HCT116 (cell line): ENCODE measurements around the gene TTYH3.

Experiments used
- CEBPB ChIP-seq: IDR thresholded peaks from 2 replicates; pipeline ENCODE4 v1.6.1; 2012; ENCODE audit warnings: low read depth
- ELF1 ChIP-seq: IDR thresholded peaks from 2 replicates; pipeline ENCODE4 v1.6.1; 2012; ENCODE audit warnings: low read depth, borderline replicate concordance
- EZH2 ChIP-seq: fragments of 200-600 bp; sonication (generic); IDR thresholded peaks from 2 replicates; pipeline ENCODE4 v1.6.1; 2017; ENCODE audit warnings: antibody characterized with exemption, mixed run types
- FOSL1 ChIP-seq: IDR thresholded peaks from 2 replicates; pipeline ENCODE4 v1.6.1; 2012; ENCODE audit warnings: low read depth
- POLR2A ChIP-seq: IDR thresholded peaks from 2 replicates; pipeline ENCODE4 v1.7.0; 2011; ENCODE audit warnings: borderline replicate concordance; ENCODE audit not compliant: insufficient read depth, insufficient read length; ENCODE audit errors: extremely low read depth
- SIN3A ChIP-seq: IDR thresholded peaks from 2 replicates; pipeline ENCODE4 v1.6.1; 2012; ENCODE audit warnings: low read depth
- SP1 ChIP-seq: IDR thresholded peaks from 2 replicates; pipeline ENCODE4 v1.6.1; 2012; ENCODE audit warnings: low read depth
- SRF ChIP-seq: IDR thresholded peaks from 2 replicates; pipeline ENCODE4 v1.6.1; 2012; ENCODE audit warnings: low read depth
- ZFX ChIP-seq: fragments of 450-650 bp; IDR thresholded peaks from 2 replicates; pipeline ENCODE4 v1.6.1; 2017
- ZNF274 ChIP-seq: fragments of 200-500 bp; sonication (Bioruptor generic); IDR thresholded peaks from 2 replicates; pipeline ENCODE4 v1.6.1; 2014; ENCODE audit warnings: mild to moderate bottlenecking, low read depth, low read length, inconsistent platforms
- TF ChIP-seq, protein P1 (sequence below), 3 experiments: fragments of 200-600 bp in 1 of 3; sonication (generic) in 1 of 3; IDR thresholded peaks in 2 of 3; conservative IDR thresholded peaks in 1 of 3; 2 replicates each; pipeline ENCODE4 v1.5.1; 2012 to 2017; ENCODE audit warnings: low read depth in 2 of 3, low read length in 2 of 3, antibody characterized with exemption in 1 of 3, borderline replicate concordance in 1 of 3, control low read depth in 1 of 3, mild to moderate bottlenecking in 1 of 3, mixed read lengths in 1 of 3, mixed run types in 1 of 3, moderate library complexity in 1 of 3; ENCODE audit not compliant: insufficient read depth in 1 of 3

- TF ChIP-seq, protein P1, sequence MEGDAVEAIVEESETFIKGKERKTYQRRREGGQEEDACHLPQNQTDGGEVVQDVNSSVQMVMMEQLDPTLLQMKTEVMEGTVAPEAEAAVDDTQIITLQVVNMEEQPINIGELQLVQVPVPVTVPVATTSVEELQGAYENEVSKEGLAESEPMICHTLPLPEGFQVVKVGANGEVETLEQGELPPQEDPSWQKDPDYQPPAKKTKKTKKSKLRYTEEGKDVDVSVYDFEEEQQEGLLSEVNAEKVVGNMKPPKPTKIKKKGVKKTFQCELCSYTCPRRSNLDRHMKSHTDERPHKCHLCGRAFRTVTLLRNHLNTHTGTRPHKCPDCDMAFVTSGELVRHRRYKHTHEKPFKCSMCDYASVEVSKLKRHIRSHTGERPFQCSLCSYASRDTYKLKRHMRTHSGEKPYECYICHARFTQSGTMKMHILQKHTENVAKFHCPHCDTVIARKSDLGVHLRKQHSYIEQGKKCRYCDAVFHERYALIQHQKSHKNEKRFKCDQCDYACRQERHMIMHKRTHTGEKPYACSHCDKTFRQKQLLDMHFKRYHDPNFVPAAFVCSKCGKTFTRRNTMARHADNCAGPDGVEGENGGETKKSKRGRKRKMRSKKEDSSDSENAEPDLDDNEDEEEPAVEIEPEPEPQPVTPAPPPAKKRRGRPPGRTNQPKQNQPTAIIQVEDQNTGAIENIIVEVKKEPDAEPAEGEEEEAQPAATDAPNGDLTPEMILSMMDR (IDR thresholded peaks at IDR 0.05 in 2 of 3, conservative IDR thresholded peaks at IDR 0.05 in 1 of 3; ENCODE audit: borderline replicate concordance in 1 of 3, insufficient read depth in 1 of 3, low read depth in 2 of 3, low read length in 2 of 3): no peak
- no peak for TF ChIP-seq SP1
- no peak for TF ChIP-seq ZFX
- no peak for TF ChIP-seq SRF
- no peak for TF ChIP-seq CEBPB
- no peak for TF ChIP-seq EZH2
- TF ChIP-seq FOSL1: no peak
- TF ChIP-seq POLR2A: no peak
- TF ChIP-seq ZNF274: no peak
- TF ChIP-seq ELF1: no peak
- no peak for TF ChIP-seq SIN3A
Measured at GRCh38 chr7:2708547-2709310, 76.9 kb downstream of the TTYH3 start.
